WTC11 (cell line): Measurements from ENCODE around the gene CAMKMT. TPM values are rescaled to one million over a fixed set of nuclear protein-coding genes. Genes with fewer than 3 reads are reported as not detected.

ENCODE experiments used
- ATAC-seq: fragments of 200-7000 bp; cut with Tn5 transposase; 2 replicates; pipeline ENCODE4 v1.10.0; 2021; ENCODE audit warnings: mild to moderate bottlenecking, moderate library complexity
- CTCF ChIA-PET: fragments of 300-600 bp; sonication (Branson Sonifier 250); formaldehyde crosslinking; loops from one replicate; lab custom pipeline; 2021; ENCODE audit warnings: antibody characterized with exemption; lab: Charles Lee
- POLR2A ChIA-PET: fragments of 350-600 bp; sonication (Branson Sonifier 250); formaldehyde crosslinking; loops from one replicate; lab custom pipeline; 2021; ENCODE audit warnings: antibody characterized with exemption; lab: Charles Lee
- DNase-seq: peaks from one replicate; pipeline ENCODE4 v3.0.0; 2021; ENCODE audit warnings: low spot score
- H3K27ac Mint-ChIP-seq: 2 replicates; pipeline ENCODE4 v1.8.0; 2021; ENCODE audit warnings: mixed read lengths
- H3K27me3 Mint-ChIP-seq: 2 replicates; pipeline ENCODE4 v1.8.0; 2021; ENCODE audit warnings: low read depth, mild to moderate bottlenecking, moderate library complexity, mixed read lengths
- H3K36me3 Mint-ChIP-seq: 2 replicates; pipeline ENCODE4 v1.8.0; 2021; ENCODE audit warnings: mixed read lengths
- H3K4me1 Mint-ChIP-seq: 2 replicates; pipeline ENCODE4 v1.8.0; 2022; ENCODE audit warnings: mixed read lengths
- H3K4me3 Mint-ChIP-seq: 2 replicates; pipeline ENCODE4 v1.8.0; 2021; ENCODE audit warnings: mild to moderate bottlenecking, moderate library complexity, mixed read lengths
- H3K9me3 Mint-ChIP-seq: 2 replicates; pipeline ENCODE4 v1.8.0; 2021; ENCODE audit warnings: mixed read lengths
- CBFB ChIP-seq: sonication (generic); formaldehyde crosslinking; IDR thresholded peaks from 2 replicates; pipeline ENCODE4 v1.8.1; 2022; ENCODE audit warnings: mild to moderate bottlenecking, low read depth, missing genetic modification reagents
- CREB1 ChIP-seq: sonication (generic); formaldehyde crosslinking; IDR thresholded peaks from 2 replicates; pipeline ENCODE4 v1.8.0; 2023; ENCODE audit warnings: mild to moderate bottlenecking, missing genetic modification reagents
- E2F4 ChIP-seq: sonication (generic); formaldehyde crosslinking; IDR thresholded peaks from 2 replicates; pipeline ENCODE4 v1.8.1; 2022; ENCODE audit warnings: low read depth, mild to moderate bottlenecking, moderate library complexity, missing genetic modification reagents, borderline replicate concordance
- FOXJ3 ChIP-seq: sonication (generic); formaldehyde crosslinking; IDR thresholded peaks from 2 replicates; pipeline ENCODE4 v1.9.0; 2021; ENCODE audit warnings: missing genetic modification reagents, mild to moderate bottlenecking, borderline replicate concordance
- FOXK1 ChIP-seq: sonication (generic); formaldehyde crosslinking; IDR thresholded peaks from 2 replicates; pipeline ENCODE4 v1.8.0; 2022; ENCODE audit warnings: mild to moderate bottlenecking, moderate library complexity, missing genetic modification reagents
- FOXP4 ChIP-seq: sonication (generic); formaldehyde crosslinking; IDR thresholded peaks from 2 replicates; pipeline ENCODE4 v1.8.0; 2022; ENCODE audit warnings: mild to moderate bottlenecking, missing genetic modification reagents
- NFATC4 ChIP-seq: fragments of 250-450 bp; sonication (Bioruptor Pico); IDR thresholded peaks from 2 replicates; pipeline ENCODE4 v1.9.0; 2021; ENCODE audit warnings: mild to moderate bottlenecking
- NFYB ChIP-seq: sonication (generic); formaldehyde crosslinking; conservative IDR thresholded peaks from 2 replicates; pipeline ENCODE4 v1.8.0; 2022; ENCODE audit warnings: low read depth, missing genetic modification reagents
- NR1H2 ChIP-seq: sonication (generic); formaldehyde crosslinking; IDR thresholded peaks from 2 replicates; pipeline ENCODE4 v1.9.0; 2021; ENCODE audit warnings: mild to moderate bottlenecking, moderate library complexity, missing genetic modification reagents
- PREB ChIP-seq: sonication (generic); formaldehyde crosslinking; IDR thresholded peaks from 2 replicates; pipeline ENCODE4 v1.8.1; 2022; ENCODE audit warnings: mild to moderate bottlenecking, missing genetic modification reagents, moderate library complexity, borderline replicate concordance
- RELA ChIP-seq: sonication (generic); formaldehyde crosslinking; IDR thresholded peaks from 2 replicates; pipeline ENCODE4 v1.8.1; 2022; ENCODE audit warnings: missing genetic modification reagents, mild to moderate bottlenecking, borderline replicate concordance
- ZBTB21 ChIP-seq: sonication (generic); formaldehyde crosslinking; IDR thresholded peaks from 2 replicates; pipeline ENCODE4 v1.8.1; 2023; ENCODE audit warnings: mild to moderate bottlenecking, missing genetic modification reagents, borderline replicate concordance
- ZNF138 ChIP-seq: sonication (generic); formaldehyde crosslinking; conservative IDR thresholded peaks from 2 replicates; pipeline ENCODE4 v1.8.1; 2022; ENCODE audit warnings: mild to moderate bottlenecking, moderate library complexity, missing genetic modification reagents
- ZNF317 ChIP-seq: sonication (generic); formaldehyde crosslinking; IDR thresholded peaks from 2 replicates; pipeline ENCODE4 v1.8.1; 2023; ENCODE audit warnings: low read depth, mild to moderate bottlenecking, moderate library complexity, missing genetic modification reagents, borderline replicate concordance
- ZNF532 ChIP-seq: fragments of 250-450 bp; sonication (Bioruptor Pico); IDR thresholded peaks from 2 replicates; pipeline ENCODE4 v1.9.0; 2021; ENCODE audit warnings: mild to moderate bottlenecking, borderline replicate concordance
- ZNF671 ChIP-seq: fragments of 250-450 bp; sonication (Bioruptor Pico); IDR thresholded peaks from 2 replicates; pipeline ENCODE4 v1.8.0; 2021; ENCODE audit warnings: mild to moderate bottlenecking
- total RNA-seq: library from RNA; stranded (reverse); gene quantifications from 3 replicates; pipeline ENCODE4 v1.2.3, GENCODE V29; 2021
- TF ChIP-seq, protein P1 (sequence below): fragments of 250-450 bp; sonication (Bioruptor Pico); IDR thresholded peaks from 2 replicates; pipeline ENCODE4 v1.9.0; 2021; ENCODE audit warnings: mild to moderate bottlenecking

CAMKMT gene
- total RNA-seq, 1 experiment from 2014 or later: 20.6 TPM

DNA sequence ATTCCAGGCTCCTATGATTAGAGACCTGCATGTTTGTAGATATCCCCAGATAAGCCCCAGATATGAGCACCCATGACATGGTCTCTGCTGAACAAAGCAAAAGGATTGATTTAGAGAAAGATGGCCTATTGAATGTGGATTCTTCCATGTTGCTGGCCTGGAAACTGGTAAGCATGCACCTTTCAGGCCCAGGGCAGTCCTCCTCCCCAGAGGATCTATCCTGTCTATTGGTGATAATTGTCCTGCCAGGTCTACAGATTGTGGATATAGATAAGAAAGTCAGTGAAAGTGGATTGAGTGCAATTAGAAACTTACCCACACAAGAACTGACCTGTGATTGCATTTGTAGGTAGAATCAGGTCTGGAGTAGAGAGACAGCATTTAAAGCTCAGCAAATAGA lies 322.8 kb downstream of the CAMKMT start:
- Mint-ChIP-seq H3K36me3 (no peaks in the 10 kb centered on the region), H3K9me3 (no peaks in the 10 kb centered on the region), H3K4me3 (no peak overlapping the region), H3K4me1 (peaks cover 32% of the 10 kb centered on the region), H3K27me3 (no peaks in the 10 kb centered on the region), H3K27ac (no peak overlapping the region)
- no peak for ATAC-seq
- DNase-seq: no peak
- TF ChIP-seq CBFB (CRISPR knock-in tag): no peak
- TF ChIP-seq ZNF317 (CRISPR knock-in tag): no peak
- TF ChIP-seq, protein P1, sequence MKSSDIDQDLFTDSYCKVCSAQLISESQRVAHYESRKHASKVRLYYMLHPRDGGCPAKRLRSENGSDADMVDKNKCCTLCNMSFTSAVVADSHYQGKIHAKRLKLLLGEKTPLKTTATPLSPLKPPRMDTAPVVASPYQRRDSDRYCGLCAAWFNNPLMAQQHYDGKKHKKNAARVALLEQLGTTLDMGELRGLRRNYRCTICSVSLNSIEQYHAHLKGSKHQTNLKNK (CRISPR knock-in tag): no peak
- TF ChIP-seq NR1H2 (CRISPR knock-in tag): no peak
- TF ChIP-seq ZNF532 (CRISPR knock-in tag): no peak
- TF ChIP-seq NFATC4 (CRISPR knock-in tag): no peak
- TF ChIP-seq FOXK1 (CRISPR knock-in tag): no peak
- CTCF ChIA-PET: interaction anchor here (0.7 kb wide), 1 partner anchor 16 kb away, joined by 3 read pairs; no protein-coding TSS in a partner anchor
- POLR2A ChIA-PET: interaction anchor here (0.6 kb wide), 1 partner anchor 168 kb away, joined by 6 read pairs; no protein-coding TSS in a partner anchor

DNA sequence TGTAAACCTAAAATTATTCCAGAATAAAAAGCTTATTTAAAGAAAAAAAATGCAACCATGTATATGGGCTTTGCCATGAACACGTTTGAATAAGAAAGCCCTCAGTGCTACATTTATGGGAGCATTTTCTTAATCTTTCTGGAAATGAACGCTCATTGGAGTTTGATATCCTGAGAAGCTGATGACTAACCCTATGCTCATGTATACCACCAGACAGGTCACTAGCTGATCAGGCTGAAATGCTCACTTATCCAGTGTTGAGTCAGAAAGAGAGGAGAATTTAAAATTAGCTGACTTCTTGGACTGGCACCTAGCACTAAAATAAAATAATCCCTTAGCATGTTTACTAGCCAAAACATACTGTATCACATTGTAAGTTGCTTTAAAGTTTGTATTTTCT lies 324.8 kb downstream of the CAMKMT start:
- ChIA-PET CTCF (no interaction called here), POLR2A (no interaction called here)
- Mint-ChIP-seq H3K27ac (no peak overlapping the region), H3K36me3 (no peaks in the 10 kb centered on the region), H3K4me3 (no peak overlapping the region), H3K4me1 (peaks cover 13% of the 10 kb centered on the region), H3K9me3 (no peaks in the 10 kb centered on the region), H3K27me3 (no peaks in the 10 kb centered on the region)
- ATAC-seq: no peak
- no peak for DNase-seq
- TF ChIP-seq NFYB (no peak), FOXP4 (CRISPR knock-in tag) (no peak), FOXJ3 (CRISPR knock-in tag) (no peak), RELA (CRISPR knock-in tag) (no peak), NR1H2 (CRISPR knock-in tag) (no peak), E2F4 (CRISPR knock-in tag) (no peak), CREB1 (no peak), ZNF138 (CRISPR knock-in tag) (no peak), CBFB (CRISPR knock-in tag) (no peak), ZNF671 (CRISPR knock-in tag) (no peak), ZBTB21 (CRISPR knock-in tag) (no peak), PREB (CRISPR knock-in tag) (no peak)
- TF ChIP-seq, all 79 proteins: peak for 0
